Putamen (tissue), 1 donor: Measurements from ENCODE around the gene OSBPL6.

ENCODE experiments used
- DNase-seq: peaks from one replicate; pipeline ENCODE4 v3.0.0-alpha.2; 2016; ENCODE audit warnings: low spot score

OSBPL6 gene

GRCh38 chr2:178271629-178272333 lies 77.5 kb downstream of the OSBPL6 start:
- DNase-seq: no peak

- no peak for DNase-seq
Measured at GRCh38 chr2:178273787-178274360, 79.6 kb downstream of the OSBPL6 start.

- no peak for DNase-seq
Measured at GRCh38 chr2:178275600-178275999, 81.3 kb downstream of the OSBPL6 start.

GRCh38 chr2:178277741-178278197 lies 83.5 kb downstream of the OSBPL6 start:
- DNase-seq: no peak

- no peak for DNase-seq
Measured at GRCh38 chr2:178279142-178279541, 84.8 kb downstream of the OSBPL6 start.

GRCh38 chr2:178279636-178280035 lies 85.3 kb downstream of the OSBPL6 start:
- DNase-seq: no peak

- no peak for DNase-seq
Measured at GRCh38 chr2:178280244-178280852, 86.0 kb downstream of the OSBPL6 start.

- DNase-seq: no peak
Measured at GRCh38 chr2:178282075-178282815, 87.9 kb downstream of the OSBPL6 start.

GRCh38 chr2:178283341-178283918 lies 89.1 kb downstream of the OSBPL6 start:
- DNase-seq: no peak

GRCh38 chr2:178284613-178285286 lies 90.4 kb downstream of the OSBPL6 start:
- no peak for DNase-seq

- DNase-seq: no peak
Measured at GRCh38 chr2:178285287-178285615, 90.9 kb downstream of the OSBPL6 start.

- DNase-seq: no peak
Measured at GRCh38 chr2:178286636-178287035, 92.3 kb downstream of the OSBPL6 start.

GRCh38 chr2:178287652-178288344 lies 93.5 kb downstream of the OSBPL6 start:
- DNase-seq: no peak

- no peak for DNase-seq
Measured at GRCh38 chr2:178291703-178292102, 97.4 kb downstream of the OSBPL6 start.

- DNase-seq: no peak
Measured at GRCh38 chr2:178292586-178292985, 98.3 kb downstream of the OSBPL6 start.

GRCh38 chr2:178295115-178295514 lies 100.8 kb downstream of the OSBPL6 start:
- no peak for DNase-seq

GRCh38 chr2:178295906-178296305 lies 101.6 kb downstream of the OSBPL6 start:
- no peak for DNase-seq

- no peak for DNase-seq
Measured at GRCh38 chr2:178296394-178297090, 102.2 kb downstream of the OSBPL6 start.

GRCh38 chr2:178297091-178297411 lies 102.7 kb downstream of the OSBPL6 start:
- DNase-seq: no peak

- no peak for DNase-seq
Measured at GRCh38 chr2:178298785-178299212, 104.5 kb downstream of the OSBPL6 start.
